Naive thymus-derived CD4-positive, alpha-beta T cell (primary cell): Measurements from ENCODE around the gene CSNK1G1. TPM values are rescaled to one million over a fixed set of nuclear protein-coding genes. Genes with fewer than 3 reads are reported as not detected.
"Not testable (repeated sequence)": the region's sequence is repeated elsewhere in the genome, so short reads cannot be mapped to it uniquely, and the experiment has no call there.

Source experiments
- ATAC-seq: fragments of 150-1000 bp; cut with Tn5 transposase; 2 replicates; pipeline ENCODE4 v1.10.0; 2021; ENCODE audit warnings: mild to moderate bottlenecking, moderate library complexity
- CTCF ChIA-PET: fragments of 350-600 bp; sonication (Branson Sonifier 250); formaldehyde crosslinking; loops from one replicate; lab custom pipeline; 2021; ENCODE audit warnings: antibody characterized with exemption; lab: Charles Lee
- POLR2A ChIA-PET: fragments of 350-600 bp; sonication (Branson Sonifier 250); formaldehyde crosslinking; loops from one replicate; lab custom pipeline; 2021; ENCODE audit warnings: antibody characterized with exemption, inconsistent platforms; lab: Charles Lee
- DNase-seq, 9 donors: peaks; one replicate each; pipeline versions ENCODE4 v3.0.0 to v3.0.0-alpha.2; 2020 to 2022; ENCODE audit warnings: mixed read lengths in 1 of 9
- H3K27ac ChIP-seq: one replicate; pipeline ENCODE4 v1.7.0; 2013; ENCODE audit warnings: mild to moderate bottlenecking, low read depth, low read length, moderate library complexity
- H3K27me3 ChIP-seq, 2 donors: one replicate each; pipeline ENCODE4 v1.7.0; 2013; ENCODE audit warnings: low read length in 2 of 2, mild to moderate bottlenecking in 2 of 2, moderate library complexity in 2 of 2; ENCODE audit not compliant: control insufficient read depth in 2 of 2, insufficient read depth in 2 of 2
- H3K36me3 ChIP-seq, 3 experiments: 1 replicate in 2 of 3; 2 replicates in 1 of 3; pipeline ENCODE4 v1.7.0; 2013; ENCODE audit warnings: low read length in 3 of 3, mild to moderate bottlenecking in 3 of 3, moderate library complexity in 1 of 3; ENCODE audit not compliant: insufficient read depth in 3 of 3, control insufficient read depth in 2 of 3
- H3K4me1 ChIP-seq, 2 donors: one replicate each; pipeline ENCODE4 v1.7.0; 2013; ENCODE audit warnings: low read length in 2 of 2, mild to moderate bottlenecking in 2 of 2, moderate library complexity in 1 of 2; ENCODE audit not compliant: control insufficient read depth in 2 of 2, insufficient read depth in 2 of 2
- H3K4me3 ChIP-seq: 2 replicates; pipeline ENCODE4 v1.7.0; 2013; ENCODE audit warnings: mild to moderate bottlenecking, low read length
- H3K9me3 ChIP-seq, 3 experiments: 1 replicate in 2 of 3; 2 replicates in 1 of 3; pipeline ENCODE4 v1.7.0; 2013; ENCODE audit warnings: low read length in 3 of 3; ENCODE audit not compliant: control insufficient read depth in 2 of 3
- H3K27ac Mint-ChIP-seq, 9 donors: one replicate each; pipeline ENCODE4 v1.8.0; 2020 to 2022; ENCODE audit warnings: mixed read lengths in 9 of 9, mild to moderate bottlenecking in 8 of 9, moderate library complexity in 5 of 9, inconsistent platforms in 2 of 9
- H3K27me3 Mint-ChIP-seq, 5 donors: one replicate each; pipeline ENCODE4 v1.8.0; 2021 to 2022; ENCODE audit warnings: mixed read lengths in 5 of 5, mild to moderate bottlenecking in 1 of 5
- H3K36me3 Mint-ChIP-seq, 5 donors: one replicate each; pipeline ENCODE4 v1.8.0; 2020 to 2022; ENCODE audit warnings: mixed read lengths in 5 of 5, mild to moderate bottlenecking in 3 of 5, inconsistent platforms in 1 of 5
- H3K4me1 Mint-ChIP-seq, 7 donors: one replicate each; pipeline ENCODE4 v1.8.0; 2020 to 2022; ENCODE audit warnings: mixed read lengths in 7 of 7, mild to moderate bottlenecking in 3 of 7, inconsistent platforms in 1 of 7
- H3K4me3 Mint-ChIP-seq, 10 donors: one replicate each; pipeline ENCODE4 v1.8.0; 2020 to 2022; ENCODE audit warnings: mild to moderate bottlenecking in 10 of 10, mixed read lengths in 10 of 10, moderate library complexity in 6 of 10, inconsistent platforms in 2 of 10
- H3K9me3 Mint-ChIP-seq, 11 donors: one replicate each; pipeline ENCODE4 v1.8.0; 2020 to 2022; ENCODE audit warnings: mixed read lengths in 11 of 11, mild to moderate bottlenecking in 4 of 11, inconsistent platforms in 1 of 11, moderate library complexity in 1 of 11
- intact Hi-C, 2 donors: fragments of 100-400 bp; cut with micrococcal nuclease; formaldehyde crosslinking; loops; one replicate each; pipeline ENCODE4 v1.15.1; 2023
- polyA plus RNA-seq, 2 donors: library from polyadenylated mRNA; unstranded; fragments of 300-500 nt; fragmentation: Illumina TruSeq; gene quantifications; one replicate each; pipeline ENCODE4 v1.2.3, GENCODE V29; 2021
- total RNA-seq, 6 experiments: library from RNA in 5 of 6; stranded (reverse) in 5 of 6; gene quantifications; 1 replicate in 5 of 6; 2 replicates in 1 of 6; pipeline ENCODE4 v1.2.3 and lab custom pipeline; 2021 to 2026

Gene CSNK1G1
- total and polyA plus RNA-seq, 7 experiments from 2014 or later = 18.2 to 31.4 (median 26.4) TPM

- peaks cover 8 to 10% of the 10 kb centered on the region in 2 donors for H3K4me1 ChIP-seq
- peaks cover 0 to 5% (median 0%) of the 10 kb centered on the region in 11 donors for H3K9me3 Mint-ChIP-seq
- ChIA-PET CTCF (interaction anchor here (0.6 to 1.3 kb wide), 5 partner anchors 11 to 999 kb away, joined by 3 to 5 read pairs (median 3); no protein-coding TSS in a partner anchor), POLR2A (interaction anchor here (0.6 to 2.4 kb wide), 26 partner anchors 8 to 602 kb away, joined by 3 to 19 read pairs (median 5); partner anchors contain the start of genes CIAO2A, CSNK1G1, PPIB and SPG21)
- peak within 1 kb of the TSS; percentile 95 to 99 (median 97) for H3K4me3 Mint-ChIP-seq
- H3K36me3 Mint-ChIP-seq = peaks cover 0 to 5% (median 4%) of the 10 kb centered on the region in 5 donors
- no peaks in the 10 kb centered on the region for H3K27me3 ChIP-seq
- ATAC-seq (peak; percentile 100), DNase-seq (peak; percentile 90 to 97 (median 96))
- peaks cover 17 to 24% (median 19%) of the 10 kb centered on the region in 7 donors for H3K4me1 Mint-ChIP-seq
- H3K27ac ChIP-seq = peak within 1 kb of the TSS; percentile 64
- peak within 1 kb of the TSS; percentile 97 for H3K4me3 ChIP-seq
- H3K27me3 Mint-ChIP-seq = no peaks in the 10 kb centered on the region
- no peaks in the 10 kb centered on the region for H3K9me3 ChIP-seq
- intact Hi-C loops = loop anchor here (1.0 to 10.0 kb wide), 14 partner anchors 31 to 917 kb away; partner anchors contain the start of genes CSNK1G1 (in 2 of the 2), PLEKHO2 (in 2 of the 2), PPIB (in 2 of the 2) and CLPX (in 1 of the 2)
- peak within 1 kb of the TSS; percentile 84 to 99 (median 92) for H3K27ac Mint-ChIP-seq
- peaks cover 0 to 7% (median 0%) of the 10 kb centered on the region in 3 experiments for H3K36me3 ChIP-seq
Observed at GRCh38 chr15:64387562-64388168, 31.7 kb upstream of the CSNK1G1 start, which contains the start of gene TRIP4. Gene TRIP4, plus strand, starts transcription at chr15:64387836. Its CDS starts 28 bp downstream, at chr15:64387864.

GRCh38 chr15:64386291-64386690 lies 30.3 kb upstream of the CSNK1G1 start:
- Mint-ChIP-seq H3K4me3 (peak overlapping the region in 5 of 10 donors; percentile 13 to 97 (median 95)), H3K27me3 (no peaks in the 10 kb centered on the region), H3K36me3 (peaks cover 0 to 5% (median 4%) of the 10 kb centered on the region in 5 donors), H3K9me3 (peaks cover 0 to 5% (median 0%) of the 10 kb centered on the region in 11 donors), H3K4me1 (peaks cover 17 to 28% (median 24%) of the 10 kb centered on the region in 7 donors), H3K27ac (no peak overlapping the region)
- POLR2A ChIA-PET = interaction anchor here (1.0 to 2.4 kb wide), 4 partner anchors 9 to 30 kb away, joined by 3 to 13 read pairs (median 8); partner anchors contain the start of gene CSNK1G1
- no peak overlapping the region for H3K4me3 ChIP-seq
- H3K9me3 ChIP-seq = no peaks in the 10 kb centered on the region
- H3K27ac ChIP-seq = no peak overlapping the region
- H3K27me3 ChIP-seq = no peaks in the 10 kb centered on the region
- intact Hi-C loops = loop anchor here (2.0 to 10.0 kb wide), 9 partner anchors 43 to 919 kb away; partner anchors contain the start of genes PLEKHO2 (in 2 of the 2), CLPX (in 1 of the 2), PDCD7 (in 1 of the 2) and PIF1 (in 1 of the 2)
- ATAC-seq (no peak), DNase-seq (no peak)
- CTCF ChIA-PET = interaction anchor here (0.6 kb wide), 1 partner anchor 258 kb away, joined by 3 read pairs; no protein-coding TSS in a partner anchor
- H3K4me1 ChIP-seq = peaks cover 10 to 12% of the 10 kb centered on the region in 2 donors
- peaks cover 0 to 2% (median 0%) of the 10 kb centered on the region in 3 experiments for H3K36me3 ChIP-seq

GRCh38 chr15:64383760-64384159 lies 27.8 kb upstream of the CSNK1G1 start:
- Mint-ChIP-seq H3K4me3 (no peak overlapping the region), H3K9me3 (peaks cover 0 to 5% (median 0%) of the 10 kb centered on the region in 11 donors), H3K27ac (no peak overlapping the region), H3K27me3 (no peaks in the 10 kb centered on the region), H3K36me3 (peaks cover 0 to 7% (median 4%) of the 10 kb centered on the region in 5 donors), H3K4me1 (peaks cover 11 to 42% (median 21%) of the 10 kb centered on the region in 7 donors)
- Histone ChIP-seq H3K27me3 (no peaks in the 10 kb centered on the region), H3K36me3 (peaks cover 0 to 2% (median 0%) of the 10 kb centered on the region in 3 experiments), H3K9me3 (no peaks in the 10 kb centered on the region), H3K4me1 (peaks cover 6 to 10% of the 10 kb centered on the region in 2 donors), H3K27ac (no peak overlapping the region), H3K4me3 (no peak overlapping the region)
- ChIA-PET CTCF (interaction anchor here (0.7 kb wide), 1 partner anchor 87 kb away, joined by 5 read pairs; no protein-coding TSS in a partner anchor), POLR2A (interaction anchor here (0.7 kb wide), 1 partner anchor 189 kb away, joined by 3 read pairs; no protein-coding TSS in a partner anchor)
- ATAC-seq (no peak), DNase-seq (no peak)
- intact Hi-C loops = loop anchor here (5.0 to 10.0 kb wide), 5 partner anchors 286 to 921 kb away; partner anchors contain the start of genes PDCD7 (in 1 of the 2), PIF1 (in 1 of the 2), PLEKHO2 (in 1 of the 2) and RNU5B-1 (in 1 of the 2)

- intact Hi-C loops = loop anchor here (1.0 to 10.0 kb wide), 8 partner anchors 25 to 924 kb away; partner anchors contain the start of genes CSNK1G1 (in 2 of the 2), PDCD7 (in 1 of the 2), PIF1 (in 1 of the 2) and PLEKHO2 (in 1 of the 2)
- peak; percentile 72 to 91 (median 85) for DNase-seq
- no peaks in the 10 kb centered on the region for H3K9me3 Mint-ChIP-seq
- peaks cover 0 to 4% of the 10 kb centered on the region in 2 donors for H3K4me1 ChIP-seq
- H3K9me3 ChIP-seq = no peaks in the 10 kb centered on the region
- CTCF ChIA-PET = interaction anchor here (0.6 to 1.0 kb wide), 2 partner anchors 11 to 130 kb away, joined by 3 to 4 read pairs; no protein-coding TSS in a partner anchor
- peak within 1 kb of the TSS; percentile 66 for H3K4me3 ChIP-seq
- peaks cover 0 to 3% (median 0%) of the 10 kb centered on the region in 5 donors for H3K36me3 Mint-ChIP-seq
- H3K27ac ChIP-seq = peak within 1 kb of the TSS; percentile 57
- H3K27me3 ChIP-seq = no peaks in the 10 kb centered on the region
- no peaks in the 10 kb centered on the region for H3K36me3 ChIP-seq
- H3K27ac Mint-ChIP-seq = peak within 1 kb of the TSS; percentile 11 to 88 (median 60)
- POLR2A ChIA-PET = interaction anchor here (0.6 to 1.0 kb wide), 3 partner anchors 10 to 753 kb away, joined by 3 to 6 read pairs (median 5); no protein-coding TSS in a partner anchor
- peak within 1 kb of the TSS; percentile 79 to 97 (median 94) for H3K4me3 Mint-ChIP-seq
- ATAC-seq = peak; percentile 100
- H3K4me1 Mint-ChIP-seq = peaks cover 0 to 36% (median 9%) of the 10 kb centered on the region in 7 donors
- no peaks in the 10 kb centered on the region for H3K27me3 Mint-ChIP-seq
Observed at GRCh38 chr15:64381000-64381751, 25.2 kb upstream of the CSNK1G1 start, which contains the start of gene PCLAF. Gene PCLAF, minus strand, starts transcription at chr15:64381441. Its CDS starts 70 bp downstream, at chr15:64381371.

GRCh38 chr15:64380130-64380870 lies 24.3 kb upstream of the CSNK1G1 start:
- H3K36me3 ChIP-seq, H3K27me3 Mint-ChIP-seq, ATAC-seq, H3K36me3 Mint-ChIP-seq, H3K27ac ChIP-seq, H3K27me3 ChIP-seq, H3K9me3 ChIP-seq, DNase-seq, H3K4me1 ChIP-seq, POLR2A ChIA-PET, H3K9me3 Mint-ChIP-seq: not testable (repeated sequence)
- H3K4me1 Mint-ChIP-seq = peaks cover 0 to 40% (median 9%) of the 10 kb centered on the region in 7 donors
- CTCF ChIA-PET = interaction anchor here (0.6 kb wide), 1 partner anchor 131 kb away, joined by 3 read pairs; no protein-coding TSS in a partner anchor
- H3K4me3 ChIP-seq = peak overlapping the region; percentile 66
- peak overlapping the region; percentile 79 to 97 (median 94) for H3K4me3 Mint-ChIP-seq
- intact Hi-C loops = loop anchor here (2.0 to 10.0 kb wide), 6 partner anchors 81 to 925 kb away; partner anchors contain the start of genes PDCD7 (in 1 of the 2), PIF1 (in 1 of the 2), PLEKHO2 (in 1 of the 2) and RNU5B-1 (in 1 of the 2)
- H3K27ac Mint-ChIP-seq = peak overlapping the region in 2 of 9 donors; percentile 8 to 88
